ENCODE measurements around the gene RNF39. TPM values are rescaled to one million over a fixed set of nuclear protein-coding genes. Genes with fewer than 3 reads are reported as not detected.
A peak's percentile ranks its signal among the peaks of the same experiment; 100 is the strongest.

The RNF39 gene
- total and polyA plus RNA-seq, 2 of the 13 experiments (the other 11 are each of a cell fraction or from before 2014, with no cell fraction given) = 0.13 to 1.8 TPM

- TF ChIP-seq ZBTB34 (CRISPR knock-in tag; IDR thresholded peaks at IDR 0.05) = no peak
- TF ChIP-seq HOMEZ (CRISPR knock-in tag; IDR thresholded peaks at IDR 0.05; ENCODE audit: low read depth) = peak; percentile 51
- TF ChIP-seq PATZ1 (CRISPR knock-in tag; IDR thresholded peaks at IDR 0.05) = peak; percentile 84
- peak; percentile 93 for TF ChIP-seq ZSCAN31 (CRISPR knock-in tag; IDR thresholded peaks at IDR 0.05; ENCODE audit: low read depth)
- peak; percentile 98 for TF ChIP-seq ZBTB10 (CRISPR knock-in tag; IDR thresholded peaks at IDR 0.05; ENCODE audit: borderline replicate concordance)
- TF ChIP-seq RBM22 (optimal IDR thresholded peaks at IDR 0.05; ENCODE audit: low read length) = no peak
- no peak for TF ChIP-seq CBX2 (IDR thresholded peaks at IDR 0.05; ENCODE audit: low read depth, low read length)
- peak; percentile 88; the same call in 1 of the 2 replicates for TF ChIP-seq CBX2 (CRISPR knock-in tag; IDR thresholded peaks at IDR 0.05; ENCODE audit: low read depth)
- peak; percentile 25; the same call in 1 of the 2 replicates for TF ChIP-seq ZNF230 (CRISPR knock-in tag; IDR thresholded peaks at IDR 0.05)
- TF ChIP-seq EP300 (IDR thresholded peaks at IDR 0.05; ENCODE audit: low read depth in 2 of 2, low read length in 2 of 2) = peak in 1 of 2 experiments; percentile 72; a peak in 2 of 4 replicates
- peak; percentile 45; the same call in 1 of the 2 replicates for TF ChIP-seq EP300 (CRISPR knock-in tag; IDR thresholded peaks at IDR 0.05; ENCODE audit: borderline replicate concordance)
- peak; percentile 68; the same call in 1 of the 2 replicates for TF ChIP-seq ISL2 (CRISPR knock-in tag; IDR thresholded peaks at IDR 0.05)
- TF ChIP-seq ZNF431 (CRISPR knock-in tag; IDR thresholded peaks at IDR 0.05; ENCODE audit: borderline replicate concordance, low read depth) = peak; percentile 89
- TF ChIP-seq ZNF260 (CRISPR knock-in tag; IDR thresholded peaks at IDR 0.05; ENCODE audit: borderline replicate concordance, low read depth) = 0 out of 2 replicates have a peak, but pooled peaks have one; percentile 65
- TF ChIP-seq TBX3 (IDR thresholded peaks at IDR 0.05; ENCODE audit: borderline replicate concordance) = peak; percentile 58; the same call in 1 of the 2 replicates
- peak; percentile 47; the same call in 1 of the 2 replicates for TF ChIP-seq TEF (CRISPR knock-in tag; IDR thresholded peaks at IDR 0.05)
- TF ChIP-seq XRCC5 (optimal IDR thresholded peaks at IDR 0.05; ENCODE audit: low read length) = peak; percentile 40
- TF ChIP-seq ZNF691 (CRISPR knock-in tag; IDR thresholded peaks at IDR 0.05; ENCODE audit: borderline replicate concordance, low read depth) = 0 out of 2 replicates have a peak, but pooled peaks have one; percentile 41
Observed at GRCh38 chr6:30100585-30101443, 25.2 kb upstream of the RNF39 start (continued).

All from HepG2 (cell line).